GM21381 (cell line): ENCODE results near the gene MLH1.
A peak's percentile ranks its signal among the peaks of the same experiment; 100 is the strongest.
"Not testable (repeated sequence)": the region's sequence is repeated elsewhere in the genome, so short reads cannot be mapped to it uniquely, and the experiment has no call there.

Experiments used
- ATAC-seq: cut with Tn5 transposase; IDR thresholded peaks from one replicate; pipeline ENCODE4 v1.9.1; 2021; ENCODE audit warnings: mild to moderate bottlenecking, moderate library complexity; ENCODE audit not compliant: unreplicated experiment

Gene MLH1

GRCh38 chr3:36993326-36994283 is at the start of gene MLH1:
Gene MLH1 (plus strand): TSS chr3:36993518. CDS start chr3:36993548, 30 bp downstream.
- ATAC-seq, result peak; percentile 90

- ATAC-seq, result no peak
Measured at GRCh38 chr3:36943601-36944000, 49.7 kb upstream of the MLH1 start.

- ATAC-seq, result peak; percentile 42
Measured at GRCh38 chr3:36944012-36944640, 49.2 kb upstream of the MLH1 start.

- ATAC-seq, result peak; percentile 69
Measured at GRCh38 chr3:36944641-36945270, 48.6 kb upstream of the MLH1 start, which contains the start of gene TRANK1. Gene TRANK1 (minus strand): TSS chr3:36945054. CDS start chr3:36944809, 245 bp downstream.

GRCh38 chr3:36945333-36945980 is 47.9 kb upstream of the MLH1 start:
- no peak for ATAC-seq

- not testable (repeated sequence) for ATAC-seq
Measured at GRCh38 chr3:36947814-36948213, 45.5 kb upstream of the MLH1 start.

- no peak for ATAC-seq
Measured at GRCh38 chr3:36954452-36955134, 38.7 kb upstream of the MLH1 start.

- no peak for ATAC-seq
Measured at GRCh38 chr3:36956155-36956554, 37.2 kb upstream of the MLH1 start.

- no peak for ATAC-seq
Measured at GRCh38 chr3:36957063-36957462, 36.3 kb upstream of the MLH1 start.

- ATAC-seq, result no peak
Measured at GRCh38 chr3:36957862-36958686, 35.2 kb upstream of the MLH1 start.

- ATAC-seq, result no peak
Measured at GRCh38 chr3:36959821-36960220, 33.5 kb upstream of the MLH1 start.

- no peak for ATAC-seq
Measured at GRCh38 chr3:36960502-36960901, 32.8 kb upstream of the MLH1 start.

- not testable (repeated sequence) for ATAC-seq
Measured at GRCh38 chr3:36963008-36963407, 30.3 kb upstream of the MLH1 start.

GRCh38 chr3:36964331-36964730 is 29.0 kb upstream of the MLH1 start:
- no peak for ATAC-seq

- ATAC-seq, result peak; percentile 49
Measured at GRCh38 chr3:36964817-36965216, 28.5 kb upstream of the MLH1 start.

GRCh38 chr3:36965440-36965839 is 27.9 kb upstream of the MLH1 start:
- ATAC-seq, result no peak

GRCh38 chr3:36969085-36969484 is 24.2 kb upstream of the MLH1 start:
- no peak for ATAC-seq

- peak; percentile 99 for ATAC-seq
Measured at GRCh38 chr3:36969540-36970432, 23.5 kb upstream of the MLH1 start.
